Embryonic facial prominence (tissue), 1 donor: ENCODE data around the gene ADAM12.
"Not testable (repeated sequence)": the region's sequence is repeated elsewhere in the genome, so short reads cannot be mapped to it uniquely, and the experiment has no call there.

Experiments
- DNase-seq: peaks from one replicate; pipeline ENCODE4 v3.0.0-alpha.2; 2016; ENCODE audit errors: extremely low spot score

ADAM12 gene

DNA sequence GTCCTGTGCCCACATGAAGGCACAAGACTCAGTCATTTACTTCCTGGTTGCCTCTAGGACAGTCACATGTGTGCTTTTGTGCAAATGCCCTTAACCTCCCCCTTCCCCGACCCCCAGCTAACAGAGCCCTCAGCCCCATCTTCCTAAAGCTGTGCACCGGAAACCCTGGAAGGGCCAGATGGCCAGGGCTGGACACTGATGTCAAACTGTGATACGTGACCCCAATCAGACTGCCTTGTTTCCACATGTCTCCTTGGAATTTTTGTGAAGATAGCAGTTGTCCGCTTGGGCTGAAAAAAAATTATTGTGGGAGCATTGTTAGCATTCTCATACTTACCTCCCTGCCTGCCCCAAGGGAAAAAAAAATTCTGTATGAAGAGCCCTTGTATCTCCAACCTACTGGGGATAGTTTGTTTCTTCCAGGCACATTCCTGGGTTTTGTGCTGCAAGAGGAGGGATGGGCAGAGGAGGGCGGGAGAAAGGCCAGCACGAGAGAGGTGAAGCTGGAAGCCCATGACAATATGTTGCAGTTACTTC lies 17.0 kb upstream of the ADAM12 start:
- DNase-seq, result no peak

GRCh38 chr10:126402721-126403695 lies 14.7 kb upstream of the ADAM12 start:
- DNase-seq, result no peak

DNA sequence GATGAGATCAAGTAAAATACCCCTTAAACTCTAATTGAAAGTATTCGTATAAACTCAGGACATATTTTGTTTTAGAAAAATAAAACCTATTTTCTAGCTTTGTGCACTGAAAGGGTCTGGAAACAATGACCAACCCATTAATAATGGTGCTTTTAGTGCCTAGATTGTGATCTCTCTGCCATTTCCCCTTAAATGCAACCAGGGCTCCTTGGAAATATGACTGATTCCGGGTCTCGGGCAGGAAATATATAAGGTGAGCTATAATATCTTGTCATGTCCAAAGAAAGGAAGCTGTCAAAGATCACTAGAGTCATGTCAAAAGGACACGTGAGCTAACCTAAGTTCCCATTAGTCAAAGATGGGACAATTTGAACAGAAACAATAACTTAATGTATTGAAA lies 12.4 kb upstream of the ADAM12 start:
- no peak for DNase-seq

DNA sequence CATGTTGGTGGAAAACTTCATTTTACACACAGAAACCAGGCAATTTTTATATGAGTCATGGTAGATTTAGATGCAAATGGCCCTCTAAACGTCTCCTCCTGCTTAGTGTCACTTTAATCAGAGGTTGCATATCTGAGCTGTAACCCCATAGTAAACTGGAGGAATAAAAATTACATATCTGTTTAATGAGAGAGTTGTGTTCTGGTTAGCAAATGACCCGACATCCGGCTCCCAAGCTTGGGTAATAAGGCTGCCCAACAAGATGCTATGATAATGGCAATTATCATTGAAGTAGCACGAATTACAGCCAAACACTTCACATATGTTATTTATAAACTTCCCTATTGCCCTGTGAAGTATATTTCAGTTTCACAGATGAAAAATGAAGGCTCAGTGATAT lies 10.6 kb upstream of the ADAM12 start:
- no peak for DNase-seq

DNA sequence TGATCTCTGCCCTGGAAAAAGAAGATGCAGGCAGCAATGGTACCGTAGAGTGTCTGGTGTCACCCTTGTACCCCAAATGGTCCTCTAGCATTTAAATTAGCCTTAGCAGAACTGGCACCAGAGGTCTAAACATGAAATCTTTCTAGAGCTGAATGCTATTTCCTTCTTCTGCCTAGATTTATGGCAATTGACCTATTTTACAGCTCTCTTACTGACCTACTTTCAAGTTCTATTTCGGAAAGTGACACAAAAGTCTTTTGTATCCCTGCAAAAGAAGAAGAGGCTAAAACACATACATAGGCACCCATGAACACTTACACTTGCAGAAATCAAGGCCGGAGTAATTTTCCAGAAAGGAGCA lies 10.1 kb upstream of the ADAM12 start:
- DNase-seq, result no peak

- DNase-seq, result no peak
These were observed 9.5 kb upstream of the ADAM12 start for GRCh38 chr10:126397640-126398382.

DNA sequence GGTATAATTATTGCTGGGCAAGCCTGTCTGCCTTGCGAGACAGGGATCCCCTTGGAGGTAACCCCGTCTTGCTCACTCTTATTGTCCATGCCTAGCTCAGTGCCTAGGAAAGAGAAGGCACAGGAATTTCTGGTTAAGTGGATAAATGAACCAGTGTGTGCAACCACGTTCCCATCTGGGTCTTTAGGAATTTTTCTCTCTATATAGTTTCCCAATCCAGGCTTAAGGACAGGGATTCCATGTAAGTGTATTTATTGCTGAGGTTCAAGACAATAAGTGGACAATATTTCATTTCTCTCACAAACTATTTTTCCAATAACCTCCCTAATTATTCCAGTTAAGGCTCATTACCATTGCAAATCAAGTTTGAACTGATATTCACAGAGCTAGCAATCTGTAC lies 8.9 kb upstream of the ADAM12 start:
- DNase-seq, result no peak

DNA sequence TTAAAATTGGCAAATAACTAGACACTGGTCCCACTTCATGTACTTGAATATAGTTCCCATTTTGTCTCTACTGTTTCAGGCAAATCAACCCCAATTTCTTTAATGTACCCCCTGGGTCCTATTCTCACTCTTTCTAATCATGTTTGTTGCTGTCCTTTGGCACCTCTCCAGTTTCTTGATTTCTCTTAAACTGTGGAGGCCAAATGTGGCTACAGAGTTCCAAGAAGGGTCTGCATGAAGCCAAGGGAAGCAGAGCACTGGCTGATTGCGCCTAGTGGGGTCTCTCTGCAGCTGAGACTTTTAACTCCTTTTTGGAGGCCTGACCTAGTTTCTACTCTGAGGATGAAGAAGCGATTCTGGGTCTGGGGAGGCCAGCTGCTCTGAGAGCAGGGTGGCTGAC lies 6.7 kb upstream of the ADAM12 start:
- no peak for DNase-seq

GRCh38 chr10:126393076-126393475 lies 4.8 kb upstream of the ADAM12 start:
- no peak for DNase-seq

GRCh38 chr10:126392469-126392868 lies 4.2 kb upstream of the ADAM12 start:
- no peak for DNase-seq

DNA sequence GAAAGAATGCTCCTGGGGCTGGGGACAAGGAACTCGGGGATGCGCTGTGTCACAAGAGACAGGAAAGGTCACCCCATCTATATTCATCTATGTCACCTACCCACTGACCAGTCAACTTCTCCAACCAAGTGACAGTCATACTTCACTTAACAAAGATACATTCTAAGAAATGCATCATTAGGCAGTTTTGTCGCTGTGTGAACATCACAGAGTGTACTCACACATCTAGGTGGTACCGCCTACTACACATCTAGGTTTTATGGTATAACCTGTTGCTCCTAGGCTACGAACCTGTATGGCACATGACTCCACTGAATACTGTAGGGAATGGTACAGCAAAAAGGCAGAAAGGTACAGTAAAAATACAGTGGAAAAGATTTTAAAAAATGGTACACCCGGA lies 3.8 kb upstream of the ADAM12 start:
- no peak for DNase-seq

- DNase-seq, result no peak
These were observed 3.1 kb upstream of the ADAM12 start for GRCh38 chr10:126391192-126391885.

GRCh38 chr10:126390324-126390723 lies 2.0 kb upstream of the ADAM12 start:
- DNase-seq, result no peak

- peak; percentile 79 for DNase-seq
These were observed 996 bp downstream of the ADAM12 start for GRCh38 chr10:126387041-126387921.

GRCh38 chr10:126384269-126384873 lies 3.9 kb downstream of the ADAM12 start:
- no peak for DNase-seq

DNA sequence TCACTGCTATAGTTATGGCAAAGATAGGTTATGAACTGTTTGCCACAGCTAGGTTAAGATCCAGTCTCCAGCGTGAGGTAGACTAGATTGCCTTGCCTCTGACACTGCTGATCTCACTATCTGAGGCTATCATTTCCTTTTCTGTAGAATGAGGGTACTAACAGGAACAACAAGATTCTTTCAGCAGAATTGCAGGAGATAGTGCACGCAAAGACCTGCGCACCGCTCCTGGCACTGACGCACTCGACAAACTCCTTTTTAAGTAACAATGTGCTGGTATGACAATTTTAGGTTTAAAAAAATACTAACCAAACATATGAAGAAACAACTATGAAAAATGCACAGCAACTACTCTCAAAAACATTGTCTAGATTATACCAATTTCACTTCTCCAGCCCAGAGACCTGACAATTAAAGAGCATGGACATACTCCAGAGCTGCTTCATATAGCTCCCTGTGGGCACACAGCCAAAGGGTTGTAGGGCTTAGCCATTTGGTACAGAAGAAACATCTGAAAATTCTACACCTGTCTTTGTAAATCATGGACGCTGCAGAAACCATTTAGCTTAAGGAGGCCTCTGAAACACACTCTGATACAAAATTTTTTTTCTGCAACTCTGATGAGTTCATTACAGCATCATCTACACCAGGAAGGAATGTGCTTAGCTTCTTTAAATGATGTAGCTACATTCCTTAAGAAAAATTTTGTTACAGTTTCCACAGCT lies 7.8 kb downstream of the ADAM12 start:
- no peak for DNase-seq

- not testable (repeated sequence) for DNase-seq
These were observed 9.1 kb downstream of the ADAM12 start for GRCh38 chr10:126379166-126379565.

DNA sequence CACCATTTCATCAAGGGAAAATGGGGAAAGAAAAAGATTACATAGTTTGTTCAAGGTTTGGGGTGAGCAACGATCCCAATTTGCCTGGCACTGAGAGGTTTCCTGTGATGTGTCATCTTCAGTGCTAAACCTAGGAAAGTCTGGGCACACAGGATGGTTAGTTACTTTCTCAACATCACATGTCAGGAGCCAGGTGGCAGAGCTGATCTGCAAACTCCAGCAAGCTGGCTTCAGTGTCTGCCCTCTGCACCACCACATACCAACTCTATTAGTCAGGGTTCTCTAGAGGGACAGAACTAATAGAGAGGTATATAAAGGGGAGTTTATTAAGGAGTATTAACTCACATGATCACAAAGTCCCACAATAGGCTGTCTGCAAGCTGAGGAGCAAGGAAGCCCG lies 11.3 kb downstream of the ADAM12 start:
- no peak for DNase-seq

DNA sequence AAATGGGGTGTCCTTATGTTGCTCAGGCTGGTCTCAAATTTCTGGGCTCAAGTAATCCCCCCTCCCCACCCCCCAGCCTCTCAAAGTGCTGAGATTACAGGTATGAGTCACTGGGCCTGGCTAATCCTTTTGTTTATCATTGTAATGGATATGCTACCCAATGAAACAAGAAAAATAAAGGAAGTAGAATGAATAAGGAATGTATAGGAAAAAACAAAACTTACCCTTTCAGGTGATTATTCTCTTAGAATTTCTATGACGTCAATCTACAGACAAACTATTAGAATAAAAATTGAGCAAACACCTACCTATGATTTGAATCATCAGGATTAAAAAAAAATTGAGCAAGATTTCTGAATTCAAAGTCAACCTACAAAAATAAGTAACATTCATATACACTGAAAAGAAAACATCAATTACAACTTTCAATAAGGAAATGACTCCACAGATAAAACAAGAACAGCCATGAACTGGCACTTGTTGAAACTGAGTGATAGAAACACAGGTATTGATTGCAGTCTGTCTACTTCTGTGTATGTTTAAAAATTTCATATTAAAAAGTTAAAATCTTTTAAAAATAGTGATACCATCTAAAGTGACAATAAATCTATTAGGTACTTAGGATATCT lies 12.2 kb downstream of the ADAM12 start:
- DNase-seq, result no peak

- DNase-seq, result no peak
These were observed 13.0 kb downstream of the ADAM12 start for GRCh38 chr10:126375299-126375698.
